Upper lobe of left lung (tissue), 4 donors: ENCODE results near the gene ACTA2.

Experiments
- EP300 ChIP-seq, 4 donors: sonication (generic); formaldehyde crosslinking; IDR thresholded peaks; one replicate each; pipeline ENCODE4 v1.5.1; 2017; ENCODE audit warnings: antibody characterized with exemption in 4 of 4, control low read depth in 2 of 4
- POLR2A ChIP-seq, 4 donors: fragments of 450-650 bp; IDR thresholded peaks; one replicate each; pipeline ENCODE4 v1.5.1; 2016 to 2017; ENCODE audit warnings: antibody characterized with exemption in 4 of 4, mild to moderate bottlenecking in 2 of 4
- POLR2AphosphoS5 ChIP-seq, 2 donors: sonication (generic); formaldehyde crosslinking; IDR thresholded peaks; one replicate each; pipeline ENCODE4 v1.5.1; 2017; ENCODE audit warnings: antibody characterized with exemption in 2 of 2
- TF ChIP-seq, protein P1 (sequence below), 6 experiments: fragments of 450-650 bp in 4 of 6; fragments of 200-600 bp in 2 of 6; sonication (generic) in 2 of 6; IDR thresholded peaks; one replicate each; pipeline ENCODE4 v1.5.1; 2016 to 2019; ENCODE audit warnings: antibody characterized with exemption in 6 of 6

DNA sequence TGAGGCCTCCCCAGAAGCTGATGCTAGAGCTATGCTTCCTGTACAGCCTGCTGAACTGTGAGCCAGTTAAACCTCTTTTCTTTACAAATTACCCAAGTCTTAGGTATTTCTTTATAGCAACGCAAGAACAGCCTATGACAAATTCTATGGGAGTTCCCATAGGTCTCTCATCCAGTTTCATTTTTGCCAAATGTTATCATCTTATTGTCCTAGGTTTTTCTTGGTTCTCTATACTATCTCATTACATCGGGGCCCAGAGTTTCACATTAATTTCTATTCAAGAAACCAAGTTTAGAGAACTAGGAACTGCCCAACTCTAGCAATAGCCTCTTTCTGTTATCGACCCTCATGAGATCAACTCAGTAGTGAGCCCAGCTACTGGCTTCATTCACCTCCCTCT is 15.9 kb downstream of the ACTA2 start:
- TF ChIP-seq, protein P1, sequence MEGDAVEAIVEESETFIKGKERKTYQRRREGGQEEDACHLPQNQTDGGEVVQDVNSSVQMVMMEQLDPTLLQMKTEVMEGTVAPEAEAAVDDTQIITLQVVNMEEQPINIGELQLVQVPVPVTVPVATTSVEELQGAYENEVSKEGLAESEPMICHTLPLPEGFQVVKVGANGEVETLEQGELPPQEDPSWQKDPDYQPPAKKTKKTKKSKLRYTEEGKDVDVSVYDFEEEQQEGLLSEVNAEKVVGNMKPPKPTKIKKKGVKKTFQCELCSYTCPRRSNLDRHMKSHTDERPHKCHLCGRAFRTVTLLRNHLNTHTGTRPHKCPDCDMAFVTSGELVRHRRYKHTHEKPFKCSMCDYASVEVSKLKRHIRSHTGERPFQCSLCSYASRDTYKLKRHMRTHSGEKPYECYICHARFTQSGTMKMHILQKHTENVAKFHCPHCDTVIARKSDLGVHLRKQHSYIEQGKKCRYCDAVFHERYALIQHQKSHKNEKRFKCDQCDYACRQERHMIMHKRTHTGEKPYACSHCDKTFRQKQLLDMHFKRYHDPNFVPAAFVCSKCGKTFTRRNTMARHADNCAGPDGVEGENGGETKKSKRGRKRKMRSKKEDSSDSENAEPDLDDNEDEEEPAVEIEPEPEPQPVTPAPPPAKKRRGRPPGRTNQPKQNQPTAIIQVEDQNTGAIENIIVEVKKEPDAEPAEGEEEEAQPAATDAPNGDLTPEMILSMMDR (IDR thresholded peaks at IDR 0.05): no peak
- no peak for TF ChIP-seq POLR2A (IDR thresholded peaks at IDR 0.05)
- no peak for TF ChIP-seq EP300 (IDR thresholded peaks at IDR 0.05)
- no peak for TF ChIP-seq POLR2AphosphoS5 (IDR thresholded peaks at IDR 0.05)
